Thyroid gland (tissue), 4 donors: ENCODE measurements around the gene COPS2. TPM values are rescaled to one million over a fixed set of nuclear protein-coding genes. Genes with fewer than 3 reads are reported as not detected.
A peak's percentile ranks its signal among the peaks of the same experiment; 100 is the strongest.

ENCODE experiments used
- DNase-seq, 2 donors: peaks; one replicate each; pipeline ENCODE4 v3.0.0-alpha.2; 2019
- H3K27ac ChIP-seq, 3 donors: fragments of 200-600 bp; sonication (generic); 1 replicate in 2 of 3; 2 replicates in 1 of 3; pipeline ENCODE4 v1.5.1; 2016 to 2019; ENCODE audit warnings: mild to moderate bottlenecking in 1 of 3, moderate library complexity in 1 of 3
- H3K27me3 ChIP-seq: fragments of 200-600 bp; sonication (generic); one replicate; pipeline ENCODE4 v1.5.1; 2019
- H3K36me3 ChIP-seq, 2 donors: fragments of 200-600 bp; sonication (generic); one replicate each; pipeline ENCODE4 v1.5.1; 2016 to 2019
- H3K4me1 ChIP-seq, 2 donors: fragments of 200-600 bp; sonication (generic); one replicate each; pipeline ENCODE4 v1.5.1; 2017 to 2019
- H3K4me3 ChIP-seq, 3 donors: fragments of 200-600 bp; sonication (generic); replicated peaks in 1 of 3; 1 replicate in 2 of 3; 2 replicates in 1 of 3; pipeline ENCODE4 v1.5.1; 2016; ENCODE audit warnings: mild to moderate bottlenecking in 1 of 3
- H3K9me3 ChIP-seq: fragments of 200-600 bp; sonication (generic); one replicate; pipeline ENCODE4 v1.5.1; 2017
- POLR2A ChIP-seq, 2 donors: fragments of 450-650 bp; IDR thresholded peaks; one replicate each; pipeline ENCODE4 v1.6.1; 2017; ENCODE audit warnings: antibody characterized with exemption in 2 of 2, mild to moderate bottlenecking in 2 of 2, moderate library complexity in 1 of 2
- WGBS, 2 donors: methylation state at CpG; one replicate each; pipeline ENCODE4 v1.1.5; 2017; 5-methylcytosine and 5-hydroxymethylcytosine counted together
- intact Hi-C: fragments of 100-400 bp; cut with DNase I; formaldehyde crosslinking; loops from one replicate; pipeline ENCODE4 v1.15.1; 2023
- total RNA-seq, 4 donors: library from RNA; depleted of rRNA; stranded (reverse); fragments of >200 nt; gene quantifications; one replicate each; pipeline ENCODE4 v1.2.3, GENCODE V29; 2016
- TF ChIP-seq, protein P1 (sequence below), 6 experiments: fragments of 200-600 bp in 3 of 6; fragments of 450-650 bp in 3 of 6; sonication (generic) in 3 of 6; IDR thresholded peaks; one replicate each; pipeline ENCODE4 v1.5.1; 2016 to 2019; ENCODE audit warnings: antibody characterized with exemption in 6 of 6, mild to moderate bottlenecking in 2 of 6, inconsistent platforms in 1 of 6, moderate library complexity in 1 of 6

The COPS2 gene
- total RNA-seq, 4 donors from 2014 or later = 52.4 to 80.0 (median 61.3) TPM

- Histone ChIP-seq H3K27me3 (no peaks in the 10 kb centered on the region), H3K27ac (no peak overlapping the region), H3K36me3 (no peaks in the 10 kb centered on the region), H3K9me3 (no peaks in the 10 kb centered on the region), H3K4me3 (no peak overlapping the region), H3K4me1 (peaks cover 6 to 10% of the 10 kb centered on the region in 2 donors)
- intact Hi-C loops = no loop called here
- 61 to 79% methylated on average over 1 of the region's 1 CpG for WGBS, 2 donors
- TF ChIP-seq, protein P1, sequence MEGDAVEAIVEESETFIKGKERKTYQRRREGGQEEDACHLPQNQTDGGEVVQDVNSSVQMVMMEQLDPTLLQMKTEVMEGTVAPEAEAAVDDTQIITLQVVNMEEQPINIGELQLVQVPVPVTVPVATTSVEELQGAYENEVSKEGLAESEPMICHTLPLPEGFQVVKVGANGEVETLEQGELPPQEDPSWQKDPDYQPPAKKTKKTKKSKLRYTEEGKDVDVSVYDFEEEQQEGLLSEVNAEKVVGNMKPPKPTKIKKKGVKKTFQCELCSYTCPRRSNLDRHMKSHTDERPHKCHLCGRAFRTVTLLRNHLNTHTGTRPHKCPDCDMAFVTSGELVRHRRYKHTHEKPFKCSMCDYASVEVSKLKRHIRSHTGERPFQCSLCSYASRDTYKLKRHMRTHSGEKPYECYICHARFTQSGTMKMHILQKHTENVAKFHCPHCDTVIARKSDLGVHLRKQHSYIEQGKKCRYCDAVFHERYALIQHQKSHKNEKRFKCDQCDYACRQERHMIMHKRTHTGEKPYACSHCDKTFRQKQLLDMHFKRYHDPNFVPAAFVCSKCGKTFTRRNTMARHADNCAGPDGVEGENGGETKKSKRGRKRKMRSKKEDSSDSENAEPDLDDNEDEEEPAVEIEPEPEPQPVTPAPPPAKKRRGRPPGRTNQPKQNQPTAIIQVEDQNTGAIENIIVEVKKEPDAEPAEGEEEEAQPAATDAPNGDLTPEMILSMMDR (IDR thresholded peaks at IDR 0.05) = no peak
- no peak for TF ChIP-seq POLR2A (IDR thresholded peaks at IDR 0.05)
- no peak for DNase-seq
These were observed 60.5 kb downstream of the COPS2 start for GRCh38 chr15:49094923-49095322.

DNA sequence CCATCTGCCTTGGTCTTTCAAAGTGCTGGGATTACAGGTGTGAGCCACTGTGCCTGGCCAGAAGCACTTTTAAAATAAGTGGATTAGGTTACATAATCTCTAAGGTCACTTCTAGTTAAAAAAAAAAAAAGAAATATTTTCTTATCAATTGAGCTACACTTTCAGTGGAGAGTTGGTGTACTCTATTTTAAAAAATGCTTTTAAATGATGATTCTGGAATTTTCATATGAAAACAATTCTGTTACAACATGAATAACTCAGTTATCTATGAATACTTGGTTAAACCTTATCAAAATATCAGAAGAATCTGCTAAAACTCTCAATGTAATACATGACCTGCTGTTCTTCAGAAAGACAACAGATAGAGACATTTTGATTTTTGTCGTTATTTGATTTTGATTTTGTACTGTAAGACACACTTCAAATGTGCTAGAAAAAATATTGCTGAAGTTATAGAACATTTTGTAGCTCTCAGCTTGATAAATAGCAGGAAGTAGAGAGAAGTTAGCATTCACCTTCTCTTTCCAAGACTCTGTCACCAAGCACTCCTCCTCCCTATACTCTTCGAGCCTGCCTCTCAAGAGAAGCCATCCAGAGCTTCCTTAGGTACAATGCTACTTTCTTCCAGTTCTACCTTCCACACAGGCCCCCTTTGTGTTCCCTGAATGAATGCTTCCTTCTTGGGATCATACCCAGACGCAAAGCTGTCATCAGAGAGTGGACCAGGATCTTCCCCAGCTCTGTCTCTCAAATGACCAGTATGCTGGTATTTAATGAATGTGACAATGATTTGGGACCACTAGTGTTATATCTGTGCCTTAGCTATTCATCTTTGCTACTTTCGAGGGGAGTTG lies 61.9 kb downstream of the COPS2 start:
- no peaks in the 10 kb centered on the region for H3K27me3 ChIP-seq
- H3K9me3 ChIP-seq = no peaks in the 10 kb centered on the region
- no peaks in the 10 kb centered on the region for H3K36me3 ChIP-seq
- DNase-seq = no peak
- peak overlapping the region in 1 of 3 donors; percentile 45 for H3K27ac ChIP-seq
- intact Hi-C loops = no loop called here
- WGBS, 2 donors = 84 to 87% methylated on average over 4 of the region's 4 CpGs
- no peak overlapping the region for H3K4me3 ChIP-seq
- no peak for TF ChIP-seq POLR2A (IDR thresholded peaks at IDR 0.05)
- TF ChIP-seq, protein P1 (IDR thresholded peaks at IDR 0.05) = no peak
- peaks cover 6 to 10% of the 10 kb centered on the region in 2 donors for H3K4me1 ChIP-seq

DNA sequence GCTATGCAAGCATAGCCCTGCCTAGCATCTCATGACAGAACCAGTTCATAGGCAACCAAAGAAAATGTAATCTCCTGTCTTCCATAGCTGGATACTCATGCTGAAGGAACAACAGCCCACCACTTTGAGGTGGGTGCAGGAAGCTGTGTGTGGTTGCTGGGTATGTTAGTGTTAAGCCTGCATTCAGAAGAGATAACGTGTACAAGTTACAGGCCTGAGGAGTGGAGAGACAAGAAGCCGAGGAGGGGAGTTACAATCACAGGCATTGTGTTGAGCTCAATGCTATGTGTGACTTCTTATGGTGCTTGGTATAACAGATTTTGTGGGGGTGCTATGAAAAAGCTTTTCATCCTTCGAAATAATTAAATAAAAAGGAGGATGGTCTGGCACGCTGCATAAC lies 66.4 kb downstream of the COPS2 start:
- H3K9me3 ChIP-seq = no peaks in the 10 kb centered on the region
- H3K4me3 ChIP-seq = no peak overlapping the region
- no peak for TF ChIP-seq POLR2A (IDR thresholded peaks at IDR 0.05)
- TF ChIP-seq, protein P1 (IDR thresholded peaks at IDR 0.05) = no peak
- no peaks in the 10 kb centered on the region for H3K36me3 ChIP-seq
- H3K27me3 ChIP-seq = no peaks in the 10 kb centered on the region
- intact Hi-C loops = no loop called here
- H3K27ac ChIP-seq = no peak overlapping the region
- H3K4me1 ChIP-seq = peaks cover 12 to 15% of the 10 kb centered on the region in 2 donors
- 83 to 93% methylated on average over 4 of the region's 4 CpGs for WGBS, 2 donors
- no peak for DNase-seq

DNA sequence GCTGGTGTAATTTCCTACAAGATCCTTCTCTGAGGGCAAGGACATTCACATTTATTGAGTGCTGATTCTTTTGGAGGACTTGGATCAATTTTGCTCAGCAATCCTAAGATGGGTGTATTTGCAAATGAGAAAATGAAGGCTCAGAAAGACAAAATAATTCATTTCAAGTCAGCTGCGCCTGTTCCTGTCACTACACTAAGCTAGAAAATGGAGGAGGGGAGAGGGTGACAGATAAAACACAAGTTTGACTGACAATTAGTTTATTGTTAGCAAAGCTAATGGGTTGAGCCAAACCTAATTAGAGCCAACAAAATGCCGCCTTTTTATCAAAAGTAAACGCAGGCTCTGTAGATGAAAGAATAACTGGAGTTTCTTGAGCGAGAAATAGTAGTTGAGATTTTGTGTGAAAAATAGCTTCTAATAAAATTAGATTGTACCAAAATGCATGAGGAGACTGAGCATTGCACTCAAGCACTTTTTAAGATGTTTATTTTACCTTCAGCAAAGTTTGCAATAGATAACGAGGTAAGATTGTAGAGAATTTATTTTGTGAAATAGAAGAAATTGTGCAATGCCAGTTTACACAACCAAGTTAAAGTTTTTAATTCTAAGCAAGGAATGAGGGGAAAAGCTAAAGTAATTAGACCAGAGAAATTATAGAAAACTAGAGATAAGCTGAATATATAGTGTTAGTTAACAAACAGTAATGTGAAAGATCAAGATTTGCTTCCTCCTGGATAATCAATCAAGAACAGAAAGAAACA lies 69.5 kb downstream of the COPS2 start:
- Histone ChIP-seq H3K27me3 (no peaks in the 10 kb centered on the region), H3K36me3 (no peaks in the 10 kb centered on the region), H3K9me3 (no peaks in the 10 kb centered on the region), H3K4me3 (no peak overlapping the region), H3K4me1 (peaks cover 11 to 15% of the 10 kb centered on the region in 2 donors), H3K27ac (peak overlapping the region in 2 of 3 donors; percentile 2 to 8)
- no peak for DNase-seq
- 57 to 66% methylated on average over 5 of the region's 5 CpGs for WGBS, 2 donors
- intact Hi-C loops = no loop called here
- no peak for TF ChIP-seq POLR2A (IDR thresholded peaks at IDR 0.05)
- TF ChIP-seq, protein P1 (IDR thresholded peaks at IDR 0.05) = no peak

GRCh38 chr15:49084285-49084570 lies 71.2 kb downstream of the COPS2 start:
- Histone ChIP-seq H3K27ac (peak overlapping the region in 1 of 3 donors; percentile 19), H3K4me1 (peaks cover 11 to 15% of the 10 kb centered on the region in 2 donors), H3K27me3 (no peaks in the 10 kb centered on the region), H3K9me3 (no peaks in the 10 kb centered on the region), H3K4me3 (no peak overlapping the region), H3K36me3 (no peaks in the 10 kb centered on the region)
- intact Hi-C loops = no loop called here
- no peak for TF ChIP-seq POLR2A (IDR thresholded peaks at IDR 0.05)
- TF ChIP-seq, protein P1 (IDR thresholded peaks at IDR 0.05) = no peak
- DNase-seq = no peak
- 55 to 85% methylated on average over 3 of the region's 3 CpGs for WGBS, 2 donors
